HG03558 (cell line): Measurements from ENCODE around the gene PLPP3.

Experiments used
- ATAC-seq: cut with Tn5 transposase; IDR thresholded peaks from one replicate; pipeline ENCODE4 v1.9.1; 2021; ENCODE audit warnings: moderate number of reproducible peaks; ENCODE audit not compliant: unreplicated experiment; ENCODE audit errors: extremely low read depth

The PLPP3 gene

DNA sequence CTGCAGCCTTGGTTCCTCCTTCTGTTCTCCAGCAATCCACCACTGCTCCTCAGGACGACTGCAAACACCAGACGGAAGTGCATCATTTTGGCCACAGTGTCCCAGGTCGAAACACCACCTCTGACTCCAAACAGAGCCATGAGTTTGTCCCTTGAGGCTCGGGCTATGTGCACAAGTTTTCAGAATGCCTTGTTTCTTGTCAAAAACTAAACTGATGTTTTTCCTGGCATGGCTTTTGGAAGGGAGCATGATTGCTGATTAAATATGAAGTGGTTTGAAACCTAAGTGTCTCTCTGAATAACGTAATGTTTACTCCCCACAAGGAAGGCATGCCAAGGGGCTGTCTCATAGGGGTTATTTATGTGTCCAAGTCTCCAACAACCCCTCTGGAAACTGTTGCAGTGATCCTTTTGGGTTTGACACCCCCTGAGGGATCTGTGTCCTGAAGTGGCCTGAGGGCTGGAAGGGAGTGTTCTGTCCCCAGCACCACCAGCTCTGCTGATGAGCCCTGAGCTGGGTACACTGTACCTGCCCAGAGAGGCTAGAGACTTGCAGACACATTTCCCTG, 132.7 kb downstream of the PLPP3 start:
- no peak for ATAC-seq

DNA sequence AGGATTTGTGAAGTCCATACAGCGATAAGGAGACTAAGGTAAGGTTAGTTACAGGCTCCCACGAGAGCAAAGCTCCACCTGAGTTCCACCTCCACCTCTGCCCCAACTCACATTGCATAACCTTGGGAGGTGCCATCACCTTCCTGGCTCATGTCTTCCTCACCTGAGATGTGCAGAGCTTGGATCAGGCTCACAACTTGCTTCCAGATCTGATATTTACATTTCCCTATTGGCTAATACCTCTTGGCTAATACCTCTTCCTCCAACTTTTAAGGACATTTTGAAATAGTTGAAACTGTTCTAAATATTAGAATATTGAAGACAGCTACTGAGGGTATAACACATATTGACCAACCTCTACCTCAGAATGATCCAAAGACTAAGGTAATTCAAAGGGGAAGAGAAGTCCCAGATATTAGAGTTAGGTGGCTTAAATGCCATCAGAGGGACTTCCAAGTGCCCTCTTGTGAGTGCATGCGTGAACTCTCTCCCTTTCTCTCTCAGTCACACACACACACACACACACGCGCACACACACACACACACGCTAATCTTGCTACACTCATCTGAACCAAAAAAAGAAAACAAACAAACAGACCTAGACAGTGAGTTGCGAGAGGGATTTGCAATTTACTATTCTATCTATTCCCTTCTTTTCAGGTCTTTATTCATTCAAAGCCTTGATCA, 134.3 kb downstream of the PLPP3 start:
- no peak for ATAC-seq
